Mucosa of gallbladder (tissue), 1 donor: ENCODE results near the gene DENND6B. TPM values are rescaled to one million over a fixed set of nuclear protein-coding genes. Genes with fewer than 3 reads are reported as not detected.
"Not testable (repeated sequence)": the region's sequence is repeated elsewhere in the genome, so short reads cannot be mapped to it uniquely, and the experiment has no call there.

ENCODE experiments used
- DNase-seq: peaks from one replicate; pipeline ENCODE4 v3.0.0-alpha.2; 2020; ENCODE audit warnings: low spot score
- total RNA-seq: library from RNA; stranded (reverse); gene quantifications from one replicate; pipeline ENCODE4 v1.2.1, GENCODE V29; 2021
- donor health status: DM: no; HTN: no; CAD: no.

DENND6B gene, protein sequence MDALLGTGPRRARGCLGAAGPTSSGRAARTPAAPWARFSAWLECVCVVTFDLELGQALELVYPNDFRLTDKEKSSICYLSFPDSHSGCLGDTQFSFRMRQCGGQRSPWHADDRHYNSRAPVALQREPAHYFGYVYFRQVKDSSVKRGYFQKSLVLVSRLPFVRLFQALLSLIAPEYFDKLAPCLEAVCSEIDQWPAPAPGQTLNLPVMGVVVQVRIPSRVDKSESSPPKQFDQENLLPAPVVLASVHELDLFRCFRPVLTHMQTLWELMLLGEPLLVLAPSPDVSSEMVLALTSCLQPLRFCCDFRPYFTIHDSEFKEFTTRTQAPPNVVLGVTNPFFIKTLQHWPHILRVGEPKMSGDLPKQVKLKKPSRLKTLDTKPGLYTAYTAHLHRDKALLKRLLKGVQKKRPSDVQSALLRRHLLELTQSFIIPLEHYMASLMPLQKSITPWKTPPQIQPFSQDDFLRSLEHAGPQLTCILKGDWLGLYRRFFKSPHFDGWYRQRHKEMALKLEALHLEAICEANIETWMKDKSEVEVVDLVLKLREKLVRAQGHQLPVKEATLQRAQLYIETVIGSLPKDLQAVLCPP
- total RNA-seq, result 24.9 TPM

GRCh38 chr22:50326956-50327710 lies at the start of gene DENND6B:
DENND6B (minus strand) TSS chr22:50327012; CDS start chr22:50326988, 24 bp downstream.
- peak; percentile 81 for DNase-seq

DNA sequence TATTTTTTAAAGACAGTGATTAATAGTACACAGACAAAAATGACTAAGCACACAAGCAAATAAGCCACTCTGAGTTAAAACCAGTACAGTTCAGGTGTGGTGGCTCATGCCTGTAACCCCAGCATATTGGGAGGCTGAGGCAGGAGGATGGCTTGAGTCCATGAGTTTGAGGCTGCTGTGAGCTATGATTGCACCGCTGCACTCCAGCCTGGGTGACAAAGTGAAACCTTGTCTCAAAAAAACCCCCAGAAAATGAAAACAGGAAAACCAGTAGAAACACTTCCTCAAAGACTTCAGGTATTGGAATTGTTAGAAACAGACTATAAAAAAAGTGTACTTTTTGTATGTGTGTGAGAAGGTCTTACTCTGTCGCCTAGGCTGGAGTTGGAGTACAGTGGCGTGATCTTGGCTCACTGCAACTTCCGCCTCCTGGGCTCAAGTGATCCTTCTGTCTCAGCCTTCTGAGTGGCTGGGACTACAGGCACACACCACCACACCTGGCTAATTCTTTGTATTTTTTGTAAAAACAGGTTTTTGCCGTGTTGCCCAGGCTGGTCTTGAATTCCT lies 49.4 kb upstream of the DENND6B start:
- DNase-seq, result no peak

GRCh38 chr22:50371101-50371648 lies 44.4 kb upstream of the DENND6B start:
- DNase-seq, result no peak

DNA sequence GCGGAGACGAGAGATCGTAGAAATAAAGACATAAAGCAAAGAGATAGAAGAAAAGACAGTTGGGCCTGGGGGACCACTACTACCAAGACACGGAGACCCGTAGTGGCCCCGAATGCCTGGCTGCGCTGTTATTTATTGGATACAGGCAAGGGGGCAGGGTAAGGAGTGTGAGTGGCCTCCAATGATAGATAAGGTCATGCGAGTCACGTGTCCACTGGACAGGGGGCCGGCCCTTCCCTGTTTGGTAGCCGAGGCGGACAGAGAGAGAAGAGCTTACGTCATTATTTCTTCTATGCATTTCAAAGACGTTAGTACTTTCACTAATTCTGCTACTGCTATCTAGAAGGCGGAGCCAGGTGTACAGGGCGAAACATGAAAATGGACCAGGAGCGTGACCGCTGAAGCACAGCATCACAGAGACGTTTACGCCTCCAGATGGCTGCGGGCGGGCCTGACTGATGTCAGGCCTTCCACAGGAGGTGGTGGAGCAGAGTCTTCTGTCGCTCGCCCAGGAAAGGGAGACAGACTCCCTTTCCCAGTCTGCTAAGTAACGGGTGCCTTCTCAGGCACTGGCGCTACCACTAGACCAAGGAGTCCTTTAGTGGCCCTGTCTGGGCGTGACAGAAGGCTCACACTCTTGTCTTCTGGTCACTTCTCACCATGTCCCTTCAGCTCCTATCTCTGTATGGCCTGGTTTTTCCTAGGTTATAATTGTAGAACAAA lies 41.1 kb upstream of the DENND6B start:
- DNase-seq, result no peak

DNA sequence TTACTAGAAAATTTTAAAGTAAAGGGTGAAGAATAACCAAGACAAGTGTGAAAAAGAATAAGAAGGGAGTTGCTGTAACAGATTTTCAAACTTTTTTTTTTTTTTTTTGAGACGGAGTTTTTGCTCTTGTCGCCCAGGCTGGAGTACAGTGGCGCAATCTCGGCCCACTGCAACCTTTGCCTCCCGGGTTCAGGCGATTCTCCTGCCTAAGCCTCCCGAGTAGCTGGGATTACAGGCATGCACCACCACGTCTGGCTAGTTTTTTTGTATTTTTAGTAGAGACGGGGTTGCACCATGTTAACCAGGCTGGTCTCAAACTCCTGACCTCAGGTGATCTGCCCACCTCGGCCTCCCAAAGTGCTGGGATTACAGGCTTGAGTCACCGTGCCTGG lies 37.0 kb upstream of the DENND6B start:
- DNase-seq, result not testable (repeated sequence)

GRCh38 chr22:50363166-50363802 lies 36.5 kb upstream of the DENND6B start:
- DNase-seq, result no peak

- DNase-seq, result no peak
Measured at GRCh38 chr22:50361688-50362087, 34.9 kb upstream of the DENND6B start.

DNA sequence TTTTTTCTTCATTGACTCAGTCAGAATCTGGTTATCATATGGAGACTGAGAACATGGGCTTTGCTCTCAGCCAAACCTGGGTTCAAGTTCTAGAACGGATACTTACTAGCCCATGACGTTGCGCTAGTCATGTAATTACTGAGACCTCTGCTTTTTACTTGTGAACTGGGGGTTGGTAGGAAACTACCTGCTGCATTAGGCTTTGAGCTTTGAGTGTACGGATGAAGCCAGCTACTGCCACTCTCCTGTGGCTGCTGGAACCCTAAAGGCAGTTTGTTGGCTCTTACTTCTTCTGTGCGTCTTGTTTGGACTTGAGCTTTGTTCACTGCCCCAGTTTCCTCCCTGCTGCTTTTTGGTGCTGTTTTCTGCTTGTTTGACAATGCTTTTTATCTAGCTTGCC lies 34.4 kb upstream of the DENND6B start:
- no peak for DNase-seq

DNA sequence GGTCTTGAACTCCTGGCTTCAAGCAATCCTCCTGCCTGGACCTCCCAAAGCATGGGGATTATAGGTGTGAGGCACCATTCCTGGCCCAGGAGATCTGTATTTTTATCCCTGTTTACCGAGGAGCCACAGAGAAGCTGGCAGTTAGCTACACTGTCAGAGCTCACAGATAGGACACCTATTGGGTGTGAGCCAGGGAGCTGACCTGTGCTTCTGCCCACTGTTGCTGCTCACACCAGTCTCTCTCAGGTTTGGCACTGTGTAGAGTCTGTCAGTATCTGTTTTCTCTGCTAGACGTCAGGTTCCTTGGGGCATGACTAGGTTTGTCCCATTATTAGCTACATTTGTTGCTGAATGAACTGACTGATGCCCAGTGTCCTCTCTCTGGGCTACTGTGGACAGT lies 33.8 kb upstream of the DENND6B start:
- no peak for DNase-seq

- DNase-seq, result no peak
Measured at GRCh38 chr22:50357756-50358155, 30.9 kb upstream of the DENND6B start.

- DNase-seq, result no peak
Measured at GRCh38 chr22:50357222-50357621, 30.4 kb upstream of the DENND6B start.

DNA sequence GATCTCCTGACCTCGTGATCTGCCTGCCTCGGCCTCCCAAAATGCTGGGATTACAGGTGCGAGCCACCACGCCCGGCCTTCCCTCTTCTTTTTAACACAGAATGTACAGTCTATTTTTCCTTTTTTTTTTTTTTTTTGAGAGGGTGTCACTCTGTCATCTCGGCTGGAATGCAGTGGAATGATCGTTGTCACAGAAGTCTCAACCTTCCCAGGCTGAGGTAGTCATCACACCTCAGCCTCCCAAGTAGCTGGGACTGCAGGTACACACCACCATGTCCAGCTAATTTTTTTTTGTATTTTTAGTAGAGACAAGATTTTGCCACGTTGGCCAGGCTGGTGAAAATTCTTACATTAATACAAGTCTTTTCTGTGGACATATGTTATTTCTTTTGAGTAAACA lies 29.4 kb upstream of the DENND6B start:
- no peak for DNase-seq

- DNase-seq, result no peak
Measured at GRCh38 chr22:50348058-50348457, 21.2 kb upstream of the DENND6B start.

- no peak for DNase-seq
Measured at GRCh38 chr22:50347157-50347556, 20.3 kb upstream of the DENND6B start.

DNA sequence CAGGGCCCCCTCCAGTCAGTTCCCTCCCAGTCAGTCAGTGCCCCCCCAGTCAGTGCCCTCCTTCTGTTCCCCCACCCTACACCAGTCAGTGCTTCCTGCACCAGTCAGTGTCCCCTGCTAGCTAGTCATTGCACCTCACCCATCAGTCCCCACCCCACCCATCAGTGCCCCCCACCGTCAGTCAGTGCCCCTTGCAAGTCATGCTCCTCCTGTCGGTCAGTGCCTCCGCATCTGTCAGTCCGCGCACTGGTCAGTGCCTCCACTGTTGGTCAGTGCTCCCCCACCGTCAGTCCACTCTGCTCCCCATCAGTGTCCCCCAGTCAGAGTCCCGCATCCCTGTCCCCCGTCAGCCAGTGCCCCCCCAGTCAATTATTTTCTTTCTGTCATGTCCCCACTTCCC lies 19.7 kb upstream of the DENND6B start:
- DNase-seq, result no peak

DNA sequence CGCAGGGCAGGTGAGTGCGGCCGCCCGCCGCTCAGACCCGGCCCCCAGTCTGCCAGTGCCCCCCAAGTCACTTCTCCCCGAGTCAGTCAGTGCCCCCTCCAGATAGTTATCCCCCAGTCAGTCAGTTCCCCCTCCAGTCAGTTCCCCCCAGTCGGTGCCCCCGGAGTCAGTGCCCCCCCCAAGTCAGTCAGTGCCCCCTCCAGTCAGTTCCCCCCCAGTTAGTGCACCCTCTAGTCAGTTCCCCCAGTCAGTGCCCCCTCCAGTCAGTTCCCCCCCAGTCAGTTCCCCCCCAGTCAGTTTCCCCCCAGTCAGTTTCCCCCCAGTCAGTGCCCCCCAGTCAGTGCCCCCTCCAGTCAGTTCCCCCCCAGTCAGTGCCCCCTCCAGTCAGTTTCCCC lies 16.7 kb upstream of the DENND6B start:
- no peak for DNase-seq

DNA sequence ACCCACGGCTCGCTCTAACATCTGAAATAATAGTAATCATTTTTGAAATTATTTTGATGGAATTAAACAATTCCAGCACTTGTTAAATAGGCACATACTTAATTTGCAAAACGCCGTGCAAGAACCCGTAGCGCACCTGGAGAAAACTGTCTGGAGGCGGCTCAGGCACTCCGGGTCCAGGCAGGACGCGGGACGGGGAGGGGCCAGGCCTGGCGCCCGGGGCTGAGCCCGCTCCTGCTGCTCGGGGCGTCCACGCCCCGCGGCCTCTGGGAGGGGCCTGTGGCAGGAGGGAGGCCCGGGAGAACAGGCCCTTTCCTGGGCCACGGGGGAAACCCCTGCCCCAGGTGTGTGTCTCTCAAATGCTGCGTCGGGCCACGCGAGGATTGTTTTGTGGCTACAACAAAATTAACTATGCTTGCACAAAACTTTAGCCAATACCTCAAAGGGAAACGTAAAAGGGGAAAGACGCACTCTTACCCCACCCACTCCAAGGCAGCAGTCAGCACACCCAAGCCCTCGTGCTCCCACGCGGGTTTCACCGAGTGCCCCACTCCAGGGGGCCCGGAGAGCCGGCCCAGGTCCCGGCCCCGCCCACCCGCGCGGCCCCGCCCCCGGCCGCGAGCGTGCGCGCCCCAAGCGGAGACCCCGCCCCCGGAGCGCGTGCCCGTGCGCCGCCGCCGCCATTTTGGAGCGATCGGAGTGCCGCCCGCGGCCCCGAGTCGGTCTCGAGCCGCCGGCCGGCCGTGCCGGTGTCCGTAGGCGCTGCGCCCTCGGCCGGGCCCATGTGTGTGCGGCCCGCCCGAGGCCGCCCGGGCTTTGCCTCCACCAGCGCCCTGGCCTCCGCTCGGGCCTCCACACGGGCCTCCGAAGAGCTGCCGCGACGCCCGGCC lies 16.1 kb upstream of the DENND6B start, which contains the start of gene PPP6R2:
PPP6R2 (plus strand) TSS at position 677 of the 890 bp plus-strand sequence. CDS start 50,582 bp downstream, outside the sequence.
- DNase-seq, result peak; percentile 84

DNA sequence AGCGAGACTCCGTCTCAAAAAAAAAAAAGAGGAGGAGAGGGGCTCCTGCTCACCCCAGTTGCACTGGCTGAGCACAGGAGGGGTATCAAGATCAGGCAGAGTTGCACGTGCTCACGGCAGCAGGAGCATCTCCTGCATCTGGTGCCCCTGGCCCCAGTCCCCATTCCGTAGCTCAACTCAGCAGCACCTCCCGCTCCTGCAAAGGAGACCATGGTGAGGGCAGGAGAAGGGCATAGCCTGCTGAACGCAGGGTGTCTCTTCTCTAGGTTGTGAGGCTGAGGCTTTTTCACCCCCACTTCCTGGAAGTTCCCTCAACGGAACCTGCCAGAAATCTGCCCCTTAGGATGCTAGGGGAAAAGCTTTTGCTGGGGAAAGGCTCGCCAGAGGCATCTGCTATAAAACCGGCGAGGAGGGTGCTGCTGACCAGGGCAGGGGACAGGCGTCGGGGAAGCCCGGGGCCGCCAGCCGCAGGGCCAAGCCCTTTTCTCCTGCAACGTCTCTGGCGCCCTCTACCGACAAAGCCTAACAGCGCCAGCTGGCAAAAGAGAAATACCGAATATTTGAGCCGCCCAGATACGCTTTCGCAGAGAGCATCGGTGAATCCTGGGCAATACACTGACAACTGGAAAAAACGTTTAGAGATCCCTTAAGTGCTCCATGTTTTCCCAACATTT lies 15.3 kb upstream of the DENND6B start:
- peak; percentile 91 for DNase-seq
